Adrenal gland (tissue), 5 donors: ENCODE results near the gene SORBS1.

Experiments used
- POLR2A ChIP-seq, 2 donors: fragments of 450-650 bp; IDR thresholded peaks; one replicate each; pipeline ENCODE4 v1.6.1; 2017; ENCODE audit warnings: antibody characterized with exemption in 2 of 2, mild to moderate bottlenecking in 2 of 2, moderate library complexity in 1 of 2
- TF ChIP-seq, protein P1 (sequence below), 6 experiments: fragments of 450-650 bp in 4 of 6; fragments of 200-600 bp in 2 of 6; sonication (generic) in 1 of 6; IDR thresholded peaks; 1 replicate in 5 of 6; 2 replicates in 1 of 6; pipeline versions ENCODE4 v1.5.1 to v1.8.0; 2016 to 2021; ENCODE audit warnings: antibody characterized with exemption in 6 of 6, mild to moderate bottlenecking in 2 of 6, moderate library complexity in 1 of 6
- donor health status: DM: no; HTN: no; CAD: no.

GRCh38 chr10:95601116-95601719 is 40.0 kb upstream of the SORBS1 start:
- TF ChIP-seq, protein P1, sequence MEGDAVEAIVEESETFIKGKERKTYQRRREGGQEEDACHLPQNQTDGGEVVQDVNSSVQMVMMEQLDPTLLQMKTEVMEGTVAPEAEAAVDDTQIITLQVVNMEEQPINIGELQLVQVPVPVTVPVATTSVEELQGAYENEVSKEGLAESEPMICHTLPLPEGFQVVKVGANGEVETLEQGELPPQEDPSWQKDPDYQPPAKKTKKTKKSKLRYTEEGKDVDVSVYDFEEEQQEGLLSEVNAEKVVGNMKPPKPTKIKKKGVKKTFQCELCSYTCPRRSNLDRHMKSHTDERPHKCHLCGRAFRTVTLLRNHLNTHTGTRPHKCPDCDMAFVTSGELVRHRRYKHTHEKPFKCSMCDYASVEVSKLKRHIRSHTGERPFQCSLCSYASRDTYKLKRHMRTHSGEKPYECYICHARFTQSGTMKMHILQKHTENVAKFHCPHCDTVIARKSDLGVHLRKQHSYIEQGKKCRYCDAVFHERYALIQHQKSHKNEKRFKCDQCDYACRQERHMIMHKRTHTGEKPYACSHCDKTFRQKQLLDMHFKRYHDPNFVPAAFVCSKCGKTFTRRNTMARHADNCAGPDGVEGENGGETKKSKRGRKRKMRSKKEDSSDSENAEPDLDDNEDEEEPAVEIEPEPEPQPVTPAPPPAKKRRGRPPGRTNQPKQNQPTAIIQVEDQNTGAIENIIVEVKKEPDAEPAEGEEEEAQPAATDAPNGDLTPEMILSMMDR (IDR thresholded peaks at IDR 0.05) = peak; percentile 80 to 98 (median 93)
- no peak for TF ChIP-seq POLR2A (IDR thresholded peaks at IDR 0.05)
